Activated CD4-positive, alpha-beta memory T cell treated with anti-CD3 and anti-CD28 coated beads for 36 hours (primary cell): ENCODE results near the gene HAPSTR1. TPM values are rescaled to one million over a fixed set of nuclear protein-coding genes. Genes with fewer than 3 reads are reported as not detected.

ENCODE experiments used
- CTCF ChIA-PET: fragments of 350-600 bp; sonication (Branson Sonifier 250); formaldehyde crosslinking; loops from one replicate; lab custom pipeline; 2021; ENCODE audit warnings: antibody characterized with exemption, inconsistent platforms; lab: Charles Lee
- POLR2A ChIA-PET: fragments of 350-600 bp; sonication (Branson Sonifier 250); formaldehyde crosslinking; loops from one replicate; lab custom pipeline; 2021; ENCODE audit warnings: antibody characterized with exemption; lab: Charles Lee
- DNase-seq: peaks from one replicate; pipeline ENCODE4 v3.0.0-alpha.2; 2020
- H3K27ac Mint-ChIP-seq: one replicate; pipeline ENCODE4 v1.8.0; 2021; ENCODE audit warnings: mixed read lengths
- H3K27me3 Mint-ChIP-seq: one replicate; pipeline ENCODE4 v1.8.0; 2021; ENCODE audit warnings: mixed read lengths
- H3K36me3 Mint-ChIP-seq: one replicate; pipeline ENCODE4 v1.8.0; 2021; ENCODE audit warnings: mixed read lengths
- H3K4me1 Mint-ChIP-seq: one replicate; pipeline ENCODE4 v1.8.0; 2021; ENCODE audit warnings: low read depth, mixed read lengths
- H3K4me3 Mint-ChIP-seq: one replicate; pipeline ENCODE4 v1.8.0; 2021; ENCODE audit warnings: mild to moderate bottlenecking, mixed read lengths
- H3K9me3 Mint-ChIP-seq: one replicate; pipeline ENCODE4 v1.8.0; 2021; ENCODE audit warnings: mixed read lengths
- intact Hi-C: fragments of 100-400 bp; cut with micrococcal nuclease; formaldehyde crosslinking; loops from one replicate; pipeline ENCODE4 v1.15.1; 2023
- total RNA-seq, 2 experiments: library from RNA; stranded (reverse); gene quantifications; one replicate each; pipeline ENCODE4 v1.2.3, GENCODE V29; 2021

Gene HAPSTR1
- total RNA-seq, 2 experiments from 2014 or later = 47.1 to 49.1 TPM

GRCh38 chr16:9138731-9139501 lies 47.5 kb downstream of the HAPSTR1 start:
- ChIA-PET POLR2A (no interaction called here), CTCF (interaction anchor here (0.6 to 2.1 kb wide), 26 partner anchors 8 to 1042 kb away, joined by 3 to 15 read pairs (median 4); no protein-coding TSS in a partner anchor)
- DNase-seq = peak; percentile 76
- Mint-ChIP-seq H3K9me3 (no peaks in the 10 kb centered on the region), H3K4me1 (peaks cover 16% of the 10 kb centered on the region), H3K27ac (no peak overlapping the region), H3K36me3 (peaks cover 3% of the 10 kb centered on the region), H3K4me3 (no peak overlapping the region), H3K27me3 (peaks cover 12% of the 10 kb centered on the region)
- intact Hi-C loops = loop anchor here (2.0 to 5.0 kb wide), 2 partner anchors 482 to 1042 kb away; no protein-coding TSS in a partner anchor

DNA sequence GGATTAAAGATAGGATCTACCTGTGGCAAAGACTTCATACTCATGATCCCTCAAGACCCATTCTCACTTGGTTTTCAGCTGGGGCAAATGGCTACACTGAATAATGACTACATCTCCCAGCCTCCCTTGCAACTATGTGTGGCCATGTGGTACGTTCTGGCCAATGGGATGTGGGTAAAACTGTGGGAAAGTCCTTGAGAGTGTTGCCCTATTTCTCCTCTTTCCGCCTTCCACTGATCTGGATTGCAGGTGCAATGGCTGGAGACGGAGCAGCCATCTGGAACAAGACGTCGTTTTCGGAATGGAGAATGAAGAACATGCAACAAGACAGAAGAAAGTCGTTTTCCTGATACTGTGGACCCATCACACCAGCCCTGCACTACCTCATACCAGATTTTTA lies 48.5 kb downstream of the HAPSTR1 start:
- CTCF ChIA-PET = interaction anchor here (0.9 to 2.1 kb wide), 4 partner anchors 107 to 1037 kb away, joined by 3 to 12 read pairs (median 3); no protein-coding TSS in a partner anchor
- POLR2A ChIA-PET = no interaction called here
- intact Hi-C loops = loop anchor here (2.0 to 5.0 kb wide), 2 partner anchors 483 to 1041 kb away; no protein-coding TSS in a partner anchor
- Mint-ChIP-seq H3K4me3 (no peak overlapping the region), H3K36me3 (peaks cover 2% of the 10 kb centered on the region), H3K27me3 (peaks cover 12% of the 10 kb centered on the region), H3K9me3 (no peaks in the 10 kb centered on the region), H3K27ac (no peak overlapping the region), H3K4me1 (peaks cover 14% of the 10 kb centered on the region)
- DNase-seq = no peak

Other genes starting within 250 kb of the HAPSTR1 start
- 10 to 100 TPM; 64.9 to 73.1 TPM for gene CARHSP1, start 222.6 kb upstream of the HAPSTR1 start, total RNA-seq
- not detected for gene LITAFD, start 209.3 kb upstream of the HAPSTR1 start, total RNA-seq
- gene USP7, start 127.7 kb upstream of the HAPSTR1 start, total RNA-seq = 100 to 1,000 TPM; 154 to 170 TPM